Myocyte (in vitro differentiated cells): ENCODE results near the gene RPS23. TPM values are rescaled to one million over a fixed set of nuclear protein-coding genes. Genes with fewer than 3 reads are reported as not detected.
A peak's percentile ranks its signal among the peaks of the same experiment; 100 is the strongest.

Source experiments
- DNase-seq: peaks from one replicate; pipeline ENCODE4 v3.0.0-alpha.2; 2012; ENCODE audit warnings: low read depth
- total RNA-seq: library from RNA; depleted of rRNA; stranded (reverse); fragments of >200 nt; gene quantifications from 2 replicates; pipeline ENCODE4 v1.2.3, GENCODE V29; 2014

Gene RPS23
- total RNA-seq, 1 donor from 2014 or later: 2,361 TPM

GRCh38 chr5:82246960-82247574 is 31.1 kb downstream of the RPS23 start:
- DNase-seq: no peak

GRCh38 chr5:82244854-82245635 is 33.1 kb downstream of the RPS23 start:
- DNase-seq: no peak

- no peak for DNase-seq
These were observed 34.0 kb downstream of the RPS23 start for GRCh38 chr5:82244151-82244550.

- no peak for DNase-seq
These were observed 43.3 kb downstream of the RPS23 start for GRCh38 chr5:82234885-82235284.

- peak; percentile 69 for DNase-seq
These were observed 52.5 kb downstream of the RPS23 start for GRCh38 chr5:82225525-82226172.
